Activated CD4-positive, alpha-beta T cell treated with anti-CD3 and anti-CD28 coated beads, Interleukin-2, amount 50 U/mL, for 4 hours (primary cell): ENCODE results near the gene CDH4.
"Not testable (repeated sequence)": the region's sequence is repeated elsewhere in the genome, so short reads cannot be mapped to it uniquely, and the experiment has no call there.

Experiments
- DNase-seq, 2 experiments: peaks; one replicate each; pipeline ENCODE4 v3.0.0-alpha.2; 2020

CDH4 gene

DNA sequence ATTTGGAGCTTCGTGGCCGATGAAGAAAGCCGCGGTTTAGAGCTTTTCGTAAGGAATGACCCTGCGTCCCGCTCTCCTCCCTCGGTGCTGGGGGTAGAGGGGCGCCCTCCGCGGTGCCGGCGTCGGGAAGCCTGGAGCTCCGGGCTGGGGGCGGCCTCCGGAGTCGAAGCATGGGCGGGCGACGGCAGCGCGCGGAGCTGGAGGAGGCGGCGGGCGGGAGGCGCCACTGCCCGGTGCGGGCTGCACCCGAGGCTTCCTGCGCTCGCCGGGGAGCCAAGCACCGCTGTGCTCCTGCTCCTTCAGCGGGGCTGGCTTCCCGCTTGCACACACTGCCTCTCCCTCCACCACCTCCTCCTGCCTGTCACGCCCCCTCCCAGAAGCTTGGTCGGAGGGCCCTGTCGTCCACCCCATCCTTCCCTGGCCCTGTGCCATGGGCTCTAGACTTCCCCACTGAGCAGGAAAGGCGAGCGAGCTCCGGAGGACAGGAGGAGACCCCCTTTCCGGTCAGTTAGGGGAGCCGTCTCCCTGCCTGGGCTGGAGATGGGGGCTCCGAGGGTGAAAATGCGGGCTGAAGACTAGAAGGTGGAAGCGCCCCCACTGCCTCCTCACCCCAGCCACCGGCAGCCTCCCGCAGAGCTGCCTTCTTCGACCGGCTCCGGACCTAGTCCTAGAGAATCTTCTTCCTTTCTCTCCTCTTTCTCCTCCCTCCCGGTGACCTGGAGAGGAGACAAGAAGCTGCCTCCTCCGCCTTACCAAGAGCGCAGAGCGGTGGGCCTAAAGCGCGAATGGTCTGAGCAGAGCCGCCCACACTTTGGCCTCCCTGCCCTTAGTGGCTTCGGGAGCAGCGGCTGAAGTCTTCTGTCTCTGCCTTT, 1.8 kb downstream of the CDH4 start:
- DNase-seq, result no peak

DNA sequence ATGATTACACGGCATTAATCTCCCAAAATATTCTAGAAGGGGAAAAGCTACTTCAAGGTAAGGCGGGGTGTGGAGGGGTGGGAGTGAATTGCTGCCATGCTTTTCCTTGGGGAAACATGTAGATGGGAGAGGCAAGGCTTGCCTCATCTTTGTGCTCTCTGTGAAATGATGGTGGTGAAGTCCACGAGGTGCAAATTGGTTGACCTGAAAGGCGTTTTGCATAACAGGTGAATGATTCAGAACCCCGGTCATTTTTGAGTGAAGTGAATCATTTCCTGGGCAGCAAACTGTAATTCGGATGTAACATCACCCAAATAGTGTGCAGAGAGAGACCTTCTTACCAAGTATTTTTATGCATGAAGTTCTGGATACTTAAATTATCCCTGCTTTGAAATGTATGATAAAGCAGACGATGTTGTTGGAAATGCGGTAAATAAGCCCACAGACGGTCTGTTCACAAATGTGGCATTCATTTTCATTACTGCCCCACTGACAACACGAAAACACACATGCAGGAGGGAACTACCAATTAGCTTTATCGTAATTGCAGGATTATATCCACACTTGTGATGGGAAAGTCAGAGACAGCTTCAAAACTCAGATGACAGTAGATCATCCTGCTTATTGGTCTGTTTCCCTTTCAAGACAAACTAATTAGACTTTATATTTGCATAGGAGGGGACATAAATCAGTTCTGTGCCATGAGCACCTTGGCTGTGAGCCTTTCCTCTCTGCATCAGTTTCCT, 3.0 kb downstream of the CDH4 start:
- no peak for DNase-seq

DNA sequence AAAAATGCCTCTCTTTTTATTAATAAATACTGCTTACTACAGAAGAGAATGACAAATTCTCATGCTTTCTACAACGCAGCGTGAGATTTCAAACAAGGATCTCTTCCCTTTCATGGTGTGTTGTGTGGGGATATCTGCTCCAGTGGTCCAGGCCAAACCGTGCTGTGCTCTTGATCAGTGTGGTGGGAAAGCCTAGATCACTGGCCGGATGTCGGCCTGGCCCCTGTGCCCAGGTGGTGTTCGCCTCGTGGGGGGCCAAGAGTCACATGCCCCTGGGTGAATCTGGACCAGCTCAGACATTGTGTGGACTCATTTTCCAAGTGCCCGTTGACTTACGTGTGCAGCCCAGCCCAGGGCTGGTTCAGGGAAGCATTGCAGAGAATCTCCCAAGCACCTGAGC, 4.3 kb downstream of the CDH4 start:
- no peak for DNase-seq

DNA sequence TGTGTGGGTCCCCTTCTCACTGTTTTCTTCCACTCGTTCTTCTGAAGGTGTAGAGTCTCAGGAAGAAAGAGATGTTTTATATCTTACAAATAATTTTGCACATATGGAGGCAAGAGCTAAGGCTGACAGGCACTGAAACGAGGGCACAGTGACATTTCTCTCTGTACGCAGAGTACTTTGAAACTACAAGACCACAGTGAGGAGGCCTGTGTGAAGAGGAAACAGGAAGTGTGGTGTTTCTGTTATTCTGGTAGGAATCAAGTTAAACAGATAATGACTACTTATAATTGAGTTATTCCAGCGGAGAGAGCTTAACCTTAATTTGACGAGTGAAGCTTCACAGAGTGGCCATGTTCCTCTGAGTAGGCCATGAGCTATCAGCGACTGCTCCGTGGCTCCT, 4.8 kb downstream of the CDH4 start:
- no peak for DNase-seq

DNA sequence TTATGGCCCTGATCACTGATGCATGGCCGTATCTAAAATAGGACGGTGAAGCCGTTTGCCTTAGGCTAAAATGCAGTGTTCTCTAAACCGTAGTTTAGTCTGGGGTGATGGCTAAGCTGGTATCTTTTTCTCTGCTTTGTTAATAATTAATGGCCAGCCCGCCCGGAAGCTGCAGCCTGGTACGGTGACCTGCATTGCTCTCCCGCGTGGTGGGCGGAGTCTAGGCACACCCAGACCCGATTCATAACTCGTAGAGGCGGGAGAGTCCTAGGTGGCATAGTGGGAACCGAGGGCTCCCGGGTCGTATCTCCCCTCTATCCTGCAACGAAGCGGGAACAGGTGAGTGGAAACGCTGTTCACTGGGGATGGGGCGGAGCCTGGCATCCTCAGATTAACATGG, 5.5 kb downstream of the CDH4 start:
- DNase-seq, result no peak

DNA sequence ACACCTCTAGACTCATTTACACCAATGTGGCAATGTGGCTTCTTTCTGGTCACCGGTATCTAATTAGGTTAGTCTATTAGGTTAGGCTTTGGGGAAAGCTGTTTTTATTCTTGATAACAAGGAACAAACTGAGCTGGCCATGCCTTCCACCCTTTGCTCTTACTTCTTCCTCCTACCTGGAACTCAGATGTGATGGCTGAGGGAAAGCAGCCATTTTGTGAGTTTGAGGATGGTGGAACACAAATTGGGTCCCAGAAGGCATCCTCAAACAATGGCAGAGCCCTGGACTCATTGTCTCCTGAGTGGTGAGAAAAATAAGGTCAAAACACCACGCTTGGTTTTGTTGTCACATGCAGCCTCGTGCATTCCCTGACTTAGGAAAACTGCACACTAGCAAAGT, 7.7 kb downstream of the CDH4 start:
- no peak for DNase-seq

DNA sequence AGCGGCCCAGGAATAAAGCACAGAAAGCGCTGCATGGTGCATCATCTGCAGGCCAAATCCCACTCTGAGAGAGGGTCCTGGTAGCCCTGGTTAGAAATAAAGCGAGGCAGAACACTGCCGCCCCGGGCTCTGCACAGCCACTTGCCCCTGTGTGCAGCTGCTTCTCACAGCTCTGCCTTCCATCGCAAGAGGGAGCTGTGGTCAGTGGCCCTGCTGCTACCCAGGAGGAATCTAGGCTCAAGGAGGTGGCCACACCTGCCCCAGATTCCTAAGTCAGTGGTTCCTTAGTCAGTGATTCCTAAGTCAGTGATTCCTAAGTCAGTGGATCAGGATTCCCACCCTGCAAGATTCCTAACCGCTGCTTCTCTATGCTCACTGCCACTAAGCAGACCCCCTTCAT, 8.8 kb downstream of the CDH4 start:
- no peak for DNase-seq

DNA sequence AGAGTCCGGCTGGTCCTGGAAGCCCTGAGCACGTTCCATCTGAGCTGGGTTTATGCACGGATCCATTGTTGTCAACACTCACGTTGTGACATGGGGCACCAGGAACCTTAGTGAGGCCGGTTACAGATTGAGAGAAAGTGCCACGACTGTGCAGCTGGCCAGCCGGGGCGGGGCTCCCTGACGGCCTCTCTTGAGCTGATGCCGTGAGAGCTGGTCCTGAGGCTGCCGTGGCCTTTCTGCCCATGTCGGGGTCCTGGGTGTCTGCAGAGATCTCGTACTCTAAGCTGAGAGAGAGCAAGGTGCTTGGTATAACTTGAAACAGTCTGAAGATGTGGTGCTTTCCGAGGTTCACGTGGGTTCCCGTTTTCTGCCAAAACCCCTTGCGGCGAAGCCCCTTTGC, 10.0 kb downstream of the CDH4 start:
- no peak for DNase-seq

DNA sequence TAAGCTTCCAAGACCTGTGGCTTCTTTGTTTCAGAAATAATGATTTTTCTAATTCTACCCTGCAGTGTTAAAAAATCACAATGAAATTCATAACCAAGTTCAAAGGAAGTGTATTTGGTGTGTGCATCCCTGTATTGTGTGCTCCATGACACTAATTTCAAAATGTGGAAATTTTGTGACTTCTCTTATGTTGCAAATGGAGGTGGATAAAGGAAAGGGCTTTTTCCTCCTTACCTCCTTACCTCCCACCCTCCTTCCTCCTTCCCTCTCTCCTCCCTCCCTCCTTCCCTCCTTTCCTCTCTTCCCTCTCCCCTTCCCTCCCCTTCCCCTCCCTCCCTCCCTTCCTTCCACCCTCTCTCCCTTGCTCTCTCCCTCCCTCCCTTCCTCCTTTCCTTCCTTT, 10.5 kb downstream of the CDH4 start:
- DNase-seq, result no peak

DNA sequence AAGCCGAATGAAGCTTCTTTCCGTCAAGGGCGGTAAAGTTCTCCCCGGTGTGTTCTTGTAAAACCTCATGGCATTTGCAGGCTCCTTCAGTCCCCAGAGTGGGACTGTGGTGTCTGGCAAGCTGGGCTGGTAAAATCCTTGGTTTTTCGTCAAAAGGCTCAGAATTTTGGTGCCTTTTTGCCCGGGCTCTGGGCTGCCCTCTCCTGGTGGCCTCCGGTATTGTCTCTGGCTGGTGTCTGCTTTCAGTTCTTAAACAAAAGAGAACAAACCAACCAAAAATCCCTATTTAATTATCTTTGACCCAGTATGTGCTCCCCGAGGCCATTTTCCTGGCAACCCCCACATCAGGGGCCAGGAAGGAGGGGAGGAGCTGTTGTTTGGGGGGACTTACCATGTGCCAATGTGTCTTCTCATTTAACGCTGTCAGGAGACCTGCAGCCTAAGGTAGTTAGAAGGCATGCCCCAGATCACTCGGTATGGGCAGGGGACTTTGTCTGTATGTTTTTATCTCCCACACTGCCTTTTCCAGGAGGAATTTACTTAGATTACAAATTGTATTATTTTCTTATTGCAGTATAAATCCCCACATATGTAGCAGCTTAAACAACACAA, 11.1 kb downstream of the CDH4 start:
- peak in 1 of 2 experiments; percentile 18 for DNase-seq

DNA sequence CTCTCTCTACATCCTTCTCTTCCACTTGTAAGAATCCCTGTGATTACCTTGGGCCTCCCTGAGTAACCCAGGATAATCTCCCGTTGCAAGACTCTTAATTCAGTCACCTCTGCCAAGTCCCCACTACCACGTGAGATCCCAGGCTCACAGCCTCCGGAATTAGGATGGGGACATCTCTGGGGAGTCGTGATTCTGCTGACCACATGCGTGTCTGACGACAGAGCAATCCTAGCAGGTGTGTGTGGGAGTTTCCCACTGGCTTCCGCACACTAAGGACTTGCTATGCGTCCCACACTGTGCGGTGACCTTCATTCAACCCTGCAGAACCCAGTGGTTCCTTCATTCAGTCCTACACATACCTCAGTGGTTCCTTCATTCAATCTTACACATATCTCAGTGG, 11.9 kb downstream of the CDH4 start:
- DNase-seq, result no peak

DNA sequence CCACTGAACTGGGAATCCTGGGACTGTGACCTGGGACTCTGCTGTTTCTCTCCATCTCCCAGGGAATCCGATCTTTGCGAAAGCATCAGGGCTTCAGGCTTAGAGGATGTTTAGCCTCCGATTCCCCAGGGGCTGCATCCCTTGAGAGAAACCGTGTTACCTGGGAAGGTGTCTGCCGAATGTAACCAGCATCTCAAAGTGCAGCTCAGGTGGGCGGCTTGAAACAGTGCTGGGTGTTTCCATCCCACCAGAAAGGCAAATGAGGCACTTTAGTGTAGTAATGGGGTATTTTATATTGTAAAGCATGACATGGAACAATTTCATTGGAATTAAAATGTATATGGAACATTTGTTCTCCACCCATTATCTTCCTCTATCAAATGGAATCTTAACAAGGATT, 15.2 kb downstream of the CDH4 start:
- DNase-seq, result no peak

DNA sequence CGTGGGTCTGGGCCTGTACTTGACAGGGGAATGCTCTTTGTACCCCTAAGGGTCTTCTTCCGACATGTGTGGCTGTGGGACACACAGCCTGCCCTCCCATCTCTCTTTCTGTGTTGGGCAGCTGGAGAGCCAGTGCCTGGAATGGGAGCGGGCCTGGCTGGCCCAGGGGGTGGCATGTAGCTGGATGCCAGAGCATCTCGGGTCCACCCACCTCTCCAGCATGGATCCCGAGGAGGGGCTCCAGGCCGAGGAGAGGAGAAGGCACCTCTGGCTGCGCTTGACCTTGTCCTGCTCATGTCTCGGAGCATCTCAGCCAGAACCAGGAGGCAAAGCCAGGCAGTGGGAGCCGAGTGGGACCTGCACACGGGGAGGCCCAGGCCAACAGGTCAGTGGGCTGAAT, 16.0 kb downstream of the CDH4 start:
- no peak for DNase-seq

DNA sequence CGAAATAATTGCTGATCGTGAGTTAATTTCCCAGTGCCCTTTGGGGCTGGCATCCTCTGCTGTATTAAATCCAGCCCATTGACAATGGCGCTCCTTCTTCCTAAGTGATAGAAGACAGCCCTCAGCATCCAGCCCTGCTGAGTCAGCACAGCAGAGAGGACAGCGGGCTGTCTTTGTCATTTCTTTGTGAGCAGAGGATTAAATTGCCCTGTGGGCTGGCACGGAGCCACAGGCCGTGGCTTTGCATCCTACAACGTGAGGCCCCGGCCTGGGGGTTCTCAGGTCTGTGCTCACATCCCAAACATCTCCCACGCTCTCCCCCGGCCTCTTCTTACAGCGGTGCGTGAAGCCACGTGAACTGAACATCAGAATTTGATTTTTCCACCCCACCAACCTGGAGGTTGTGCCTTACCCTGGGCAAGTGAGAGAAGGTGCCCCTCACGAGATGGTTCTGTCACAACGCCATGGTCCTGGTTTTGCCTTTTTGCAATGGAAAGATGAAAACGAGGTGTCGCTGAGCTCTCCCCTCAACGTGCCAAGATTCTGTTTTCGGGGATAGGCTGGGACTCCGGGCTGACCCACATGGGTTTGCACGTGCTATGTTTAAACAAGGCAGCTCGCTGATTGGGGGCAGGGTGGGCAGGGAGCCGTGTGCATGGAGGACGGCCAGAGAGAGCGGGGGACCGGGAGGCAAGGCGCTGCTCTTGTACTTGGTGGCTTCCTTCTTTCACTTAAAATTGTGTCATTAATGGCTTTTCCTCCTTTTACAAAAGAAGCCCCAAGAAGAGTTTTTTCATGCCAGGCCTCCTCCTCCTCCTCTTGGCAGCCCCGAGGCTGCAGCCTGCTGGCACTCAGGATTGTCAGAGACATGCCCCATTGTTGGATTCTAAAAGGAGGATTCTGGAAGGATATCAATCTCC, 19.5 kb downstream of the CDH4 start:
- DNase-seq, result no peak

DNA sequence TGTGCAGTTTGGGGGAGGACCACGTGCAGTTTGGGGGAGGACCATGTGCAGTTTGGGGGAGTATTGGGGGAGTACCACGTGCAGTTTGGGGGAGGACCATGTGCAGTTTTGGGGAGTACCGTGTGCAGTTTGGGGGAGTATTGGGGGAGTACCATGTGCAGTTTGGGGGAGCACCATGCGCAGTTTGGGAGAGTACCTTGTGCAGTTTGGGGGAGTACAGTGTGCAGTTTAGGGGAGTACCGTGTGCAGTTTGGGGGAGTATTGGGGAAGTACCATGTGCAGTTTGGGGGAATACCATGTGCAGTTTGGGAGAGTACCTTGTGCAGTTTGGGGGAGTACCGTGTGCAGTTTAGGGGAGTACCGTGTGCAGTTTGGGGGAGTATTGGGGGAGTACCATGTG, 21.0 kb downstream of the CDH4 start:
- not testable (repeated sequence) for DNase-seq

DNA sequence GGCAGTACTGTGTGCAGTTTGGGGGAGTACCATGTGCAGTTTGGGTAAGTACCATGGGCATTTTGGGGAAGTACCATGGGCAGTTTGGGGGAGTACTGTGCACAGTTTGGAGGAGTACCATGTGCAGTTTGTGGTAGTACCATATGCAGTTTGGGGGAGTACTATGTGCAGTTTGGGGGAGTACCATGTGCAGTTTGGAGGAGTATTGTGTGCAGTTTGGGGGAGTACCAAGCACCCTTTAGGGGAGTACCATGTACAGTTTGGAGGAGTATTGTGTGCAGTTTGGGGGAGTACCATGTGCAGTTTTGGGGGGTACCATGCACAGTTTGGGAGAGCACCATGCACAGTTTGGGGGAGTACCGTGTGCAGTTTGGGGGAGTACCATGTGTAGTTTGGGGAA, 21.6 kb downstream of the CDH4 start:
- not testable (repeated sequence) for DNase-seq

DNA sequence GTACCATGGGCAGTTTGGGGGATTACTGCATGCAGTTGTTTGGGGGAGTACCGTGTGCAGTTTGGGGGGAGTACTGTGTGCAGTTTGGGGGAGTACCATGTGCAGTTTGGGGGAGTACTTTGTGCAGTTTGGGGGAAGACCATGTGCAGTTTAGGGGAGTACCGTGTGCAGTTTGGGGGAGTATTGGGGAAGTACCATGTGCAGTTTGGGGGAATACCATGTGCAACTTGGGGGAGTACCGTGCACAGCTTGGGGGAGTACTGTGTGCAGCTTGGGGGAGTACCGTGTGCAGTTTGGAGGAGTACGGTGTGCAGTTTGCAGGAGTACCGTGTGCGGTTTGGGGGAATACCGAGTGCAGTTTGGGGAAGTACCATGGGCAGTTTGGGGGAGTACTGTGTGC, 22.3 kb downstream of the CDH4 start:
- DNase-seq, result no peak

DNA sequence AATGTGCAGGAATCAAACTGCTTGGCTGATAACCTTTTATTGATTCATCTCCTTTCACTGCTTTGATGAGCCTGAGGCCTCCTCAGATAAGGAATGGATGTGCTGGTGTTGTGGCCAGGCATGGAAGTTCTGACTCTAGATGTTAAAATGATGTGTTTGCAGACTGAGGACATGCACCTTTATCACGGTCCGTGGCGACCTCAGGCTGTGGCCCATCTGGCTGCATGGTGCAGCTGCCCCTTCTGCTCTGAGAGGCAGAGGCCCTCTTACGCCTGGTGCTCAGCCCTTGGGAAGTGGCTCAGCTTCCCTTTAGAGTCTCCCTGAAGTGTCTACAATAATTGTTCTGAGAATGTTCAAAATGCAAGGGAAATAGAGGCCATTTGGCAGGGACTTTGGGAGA, 26.2 kb downstream of the CDH4 start:
- DNase-seq, result no peak

DNA sequence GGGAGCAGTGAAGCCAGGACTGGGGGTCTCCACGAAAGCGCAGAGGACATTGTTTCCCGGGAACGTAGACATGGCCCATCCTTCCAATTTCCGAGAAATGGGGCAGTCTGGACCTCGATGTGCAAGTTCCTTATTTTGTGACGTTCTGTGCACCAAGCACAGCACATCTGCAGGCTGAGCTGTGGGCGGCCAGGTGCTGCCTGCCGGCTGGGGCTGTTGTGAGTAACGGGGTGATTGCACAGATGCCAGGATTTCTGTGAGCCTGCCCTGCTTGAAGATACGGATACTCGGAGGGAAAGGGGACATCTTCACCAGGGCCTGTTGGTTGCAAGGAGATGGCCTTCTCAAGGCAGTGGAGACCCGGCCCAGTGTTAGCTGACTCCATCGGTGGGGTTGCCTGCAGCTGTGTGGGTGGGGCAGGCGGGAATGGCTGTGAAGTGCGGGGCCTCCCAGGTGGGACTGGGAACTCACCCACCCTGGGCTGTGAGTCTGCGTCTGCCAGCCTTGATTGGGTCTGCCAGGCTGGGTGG, 27.6 kb downstream of the CDH4 start:
- DNase-seq, result no peak

DNA sequence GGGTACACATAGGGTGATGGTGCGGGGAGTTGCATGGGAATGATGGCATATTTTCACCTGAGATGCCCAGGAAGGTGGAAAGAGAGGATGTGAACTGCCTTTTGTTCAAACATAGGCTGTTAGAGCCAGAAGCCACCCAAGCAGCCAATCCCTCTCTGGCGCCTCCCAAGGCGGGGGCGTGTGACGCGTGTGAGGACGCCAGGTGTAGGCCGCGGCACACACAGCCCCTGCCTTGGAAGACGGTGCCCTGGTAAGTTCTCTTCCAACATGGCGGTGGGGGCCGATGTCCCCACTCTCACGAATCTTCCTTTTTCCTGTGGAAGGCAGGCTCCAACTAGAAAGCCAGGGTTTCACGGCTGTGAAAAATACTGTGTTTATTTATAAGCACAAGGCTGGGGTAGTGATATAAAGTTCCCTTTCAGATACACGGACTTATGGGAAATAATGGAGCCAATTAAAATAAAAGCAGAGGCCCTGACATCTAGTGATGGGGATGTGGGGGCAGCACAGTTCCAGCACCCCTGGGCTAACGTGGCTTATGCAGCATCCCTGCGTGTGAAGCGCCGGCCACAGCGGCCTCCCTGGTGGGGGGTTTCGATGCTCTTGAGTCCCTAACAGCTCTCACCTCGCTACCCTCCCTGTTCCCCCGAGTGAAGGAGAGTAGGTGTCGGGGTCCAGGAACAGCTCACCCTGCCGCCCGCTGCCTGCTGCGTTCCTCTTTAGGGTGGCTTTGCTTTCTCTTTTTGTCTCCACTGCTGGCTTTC, 28.3 kb downstream of the CDH4 start:
- no peak for DNase-seq

DNA sequence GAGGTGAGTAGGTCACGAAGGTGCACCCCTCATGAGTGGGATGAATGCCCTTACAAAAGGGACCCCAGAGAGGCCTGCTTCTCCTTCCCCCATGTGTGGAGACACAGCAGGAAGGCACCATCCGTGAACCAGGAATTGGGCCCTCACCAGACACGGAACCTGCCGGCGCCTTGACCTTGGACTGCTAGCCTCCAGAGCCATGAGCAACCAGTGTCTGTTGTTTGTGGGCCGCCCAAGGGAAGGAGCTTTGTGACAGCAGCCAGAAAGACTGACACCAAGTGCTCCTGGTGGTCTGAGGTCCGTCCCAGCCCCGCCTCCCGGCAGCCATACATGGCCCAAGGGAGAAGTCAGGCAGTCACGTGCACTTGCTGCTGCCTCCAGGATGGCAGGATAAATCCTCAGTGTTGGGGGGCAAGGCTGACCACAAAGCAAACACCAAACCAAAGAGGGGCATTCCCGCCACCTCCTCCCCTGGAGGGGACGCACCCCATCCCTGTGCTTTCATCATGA, 29.3 kb downstream of the CDH4 start:
- no peak for DNase-seq

DNA sequence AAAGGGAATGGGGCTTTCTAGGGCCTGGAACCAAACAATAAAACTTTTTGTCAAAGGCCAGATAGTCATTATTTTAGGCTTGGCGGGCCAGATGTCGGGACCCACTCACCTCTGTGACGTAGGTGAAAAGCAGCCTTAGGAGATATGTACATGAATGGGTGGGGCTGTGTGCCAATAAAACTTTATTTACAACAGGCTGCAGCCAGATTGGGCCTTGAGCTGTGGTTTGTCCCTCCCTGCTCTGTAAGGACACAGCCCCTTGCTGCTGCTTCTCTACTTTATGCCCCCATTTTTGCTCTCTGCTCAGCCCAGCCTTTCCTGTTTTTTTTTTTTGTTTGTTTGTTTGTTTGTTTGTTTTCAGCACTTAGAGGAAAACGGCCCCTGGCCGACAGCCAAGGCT, 32.7 kb downstream of the CDH4 start:
- DNase-seq, result no peak
